Activated CD4-positive, alpha-beta T cell treated with anti-CD3 and anti-CD28 coated beads for 24 hours (primary cell): ENCODE data around the gene TEX261.
"Not testable (repeated sequence)": the region's sequence is repeated elsewhere in the genome, so short reads cannot be mapped to it uniquely, and the experiment has no call there.

ENCODE experiments used
- DNase-seq, 2 donors: peaks; one replicate each; pipeline ENCODE4 v3.0.0-alpha.2; 2020; ENCODE audit warnings: low read depth in 2 of 2

The TEX261 gene

GRCh38 chr2:70994699-70995425 lies at the start of gene TEX261:
TSS of gene TEX261 (minus strand) at chr2:70994873. CDS start at chr2:70994757, 116 bp downstream.
- DNase-seq: peak; percentile 85

- DNase-seq: no peak
These were observed 49.1 kb upstream of the TEX261 start for GRCh38 chr2:71043531-71044407.

GRCh38 chr2:71042287-71042686 lies 47.6 kb upstream of the TEX261 start:
- no peak for DNase-seq

- not testable (repeated sequence) for DNase-seq
These were observed 41.6 kb upstream of the TEX261 start for GRCh38 chr2:71036296-71036695.

GRCh38 chr2:71023553-71024243 lies 29.0 kb upstream of the TEX261 start:
- peak; percentile 45 to 59 for DNase-seq

- not testable (repeated sequence) for DNase-seq
These were observed 26.7 kb upstream of the TEX261 start for GRCh38 chr2:71021394-71021793.

- not testable (repeated sequence) for DNase-seq
These were observed 25.3 kb upstream of the TEX261 start for GRCh38 chr2:71019989-71020388.

GRCh38 chr2:71018625-71019024 lies 24.0 kb upstream of the TEX261 start:
- no peak for DNase-seq

GRCh38 chr2:71011786-71012185 lies 17.1 kb upstream of the TEX261 start:
- DNase-seq: not testable (repeated sequence)

- DNase-seq: no peak
These were observed 13.7 kb upstream of the TEX261 start for GRCh38 chr2:71008342-71008741.

GRCh38 chr2:71006955-71007799 lies 12.5 kb upstream of the TEX261 start:
- DNase-seq: no peak

- DNase-seq: no peak
These were observed 11.7 kb upstream of the TEX261 start for GRCh38 chr2:71006323-71006722.

- no peak for DNase-seq
These were observed 10.9 kb upstream of the TEX261 start for GRCh38 chr2:71005271-71006202.

- no peak for DNase-seq
These were observed 10.2 kb upstream of the TEX261 start for GRCh38 chr2:71004857-71005256.

GRCh38 chr2:71003966-71004755 lies 9.5 kb upstream of the TEX261 start:
- DNase-seq: no peak

GRCh38 chr2:71003396-71003795 lies 8.7 kb upstream of the TEX261 start:
- no peak for DNase-seq

GRCh38 chr2:71001981-71002570 lies 7.4 kb upstream of the TEX261 start:
- DNase-seq: no peak

- no peak for DNase-seq
These were observed 6.9 kb upstream of the TEX261 start for GRCh38 chr2:71001592-71001927.
